LNCaP clone FGC (cell line): ENCODE measurements around the gene PPM1D.

Source experiments
- DNase-seq: peaks from one replicate; pipeline ENCODE4 v3.0.0-alpha.2; 2011; ENCODE audit warnings: low read depth
- H3K4me3 ChIP-seq: 2 replicates; pipeline ENCODE4 v1.5.1; 2011; ENCODE audit warnings: mild to moderate bottlenecking, low read depth, low read length, control low read depth
- TF ChIP-seq, protein P1 (sequence below): IDR thresholded peaks from 2 replicates; pipeline ENCODE4 v1.5.1; 2012; ENCODE audit warnings: mild to moderate bottlenecking; ENCODE audit not compliant: control insufficient read depth, insufficient read depth; ENCODE audit errors: extremely low read depth

The PPM1D gene

DNA sequence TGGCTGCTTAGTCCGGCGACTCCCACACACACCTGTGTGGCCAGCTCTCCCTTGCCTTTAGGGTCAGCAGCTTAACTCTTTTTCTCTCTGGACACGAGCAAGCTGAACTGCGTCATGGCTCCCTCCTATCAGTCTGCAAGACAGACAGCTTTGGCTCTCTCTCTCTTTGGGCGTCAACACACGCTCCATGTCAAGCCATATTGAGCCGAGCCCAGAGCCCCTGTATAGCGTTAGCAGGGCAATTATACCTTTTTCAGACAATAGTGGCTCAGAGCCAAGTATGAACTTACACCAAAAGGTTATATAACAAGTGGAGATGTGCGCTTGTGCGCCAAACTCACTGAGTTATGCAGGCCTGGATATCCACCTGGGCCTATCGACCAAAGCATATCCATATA, 39.1 kb upstream of the PPM1D start:
- no peak overlapping the region for H3K4me3 ChIP-seq
- TF ChIP-seq, protein P1, sequence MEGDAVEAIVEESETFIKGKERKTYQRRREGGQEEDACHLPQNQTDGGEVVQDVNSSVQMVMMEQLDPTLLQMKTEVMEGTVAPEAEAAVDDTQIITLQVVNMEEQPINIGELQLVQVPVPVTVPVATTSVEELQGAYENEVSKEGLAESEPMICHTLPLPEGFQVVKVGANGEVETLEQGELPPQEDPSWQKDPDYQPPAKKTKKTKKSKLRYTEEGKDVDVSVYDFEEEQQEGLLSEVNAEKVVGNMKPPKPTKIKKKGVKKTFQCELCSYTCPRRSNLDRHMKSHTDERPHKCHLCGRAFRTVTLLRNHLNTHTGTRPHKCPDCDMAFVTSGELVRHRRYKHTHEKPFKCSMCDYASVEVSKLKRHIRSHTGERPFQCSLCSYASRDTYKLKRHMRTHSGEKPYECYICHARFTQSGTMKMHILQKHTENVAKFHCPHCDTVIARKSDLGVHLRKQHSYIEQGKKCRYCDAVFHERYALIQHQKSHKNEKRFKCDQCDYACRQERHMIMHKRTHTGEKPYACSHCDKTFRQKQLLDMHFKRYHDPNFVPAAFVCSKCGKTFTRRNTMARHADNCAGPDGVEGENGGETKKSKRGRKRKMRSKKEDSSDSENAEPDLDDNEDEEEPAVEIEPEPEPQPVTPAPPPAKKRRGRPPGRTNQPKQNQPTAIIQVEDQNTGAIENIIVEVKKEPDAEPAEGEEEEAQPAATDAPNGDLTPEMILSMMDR, result no peak
- no peak for DNase-seq

DNA sequence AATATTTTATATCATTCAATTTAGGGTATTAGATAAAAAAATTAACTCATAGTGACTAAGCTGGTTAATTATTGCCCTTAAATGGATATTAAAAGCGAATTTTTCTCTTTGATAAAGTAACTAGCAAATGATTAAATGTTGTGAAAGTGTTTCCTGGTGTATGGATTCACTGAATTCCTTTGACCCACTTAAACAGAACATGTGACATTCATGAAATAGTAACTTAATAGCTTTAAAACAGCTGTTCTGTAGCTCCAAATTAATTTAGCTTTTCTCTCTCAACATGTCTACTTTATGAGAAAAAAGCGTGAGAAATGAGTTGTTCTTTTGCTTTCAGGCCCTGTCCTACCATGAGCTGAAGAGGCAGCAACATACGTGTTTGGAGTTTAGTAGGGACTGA, 37.6 kb upstream of the PPM1D start:
- TF ChIP-seq, protein P1, result no peak
- no peak overlapping the region for H3K4me3 ChIP-seq
- no peak for DNase-seq

DNA sequence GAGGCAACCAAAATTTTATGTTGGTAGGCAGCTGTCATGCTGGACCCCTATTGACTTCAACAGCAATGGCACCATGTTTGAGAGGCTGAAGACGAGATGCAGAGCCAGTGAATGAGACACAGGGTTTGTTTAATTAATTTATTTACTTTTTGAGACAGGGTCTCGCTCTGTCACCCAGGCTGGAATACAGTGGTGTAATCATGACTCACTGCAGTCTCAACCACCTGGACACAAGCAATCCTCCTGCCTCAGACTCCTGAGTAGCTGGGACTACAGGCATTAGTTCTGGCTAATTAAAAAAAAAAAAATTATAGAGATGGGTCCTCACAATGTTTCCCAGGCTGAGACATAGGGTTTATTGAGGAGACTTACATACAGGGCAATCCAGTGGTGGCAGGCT, 36.2 kb upstream of the PPM1D start:
- H3K4me3 ChIP-seq, result no peak overlapping the region
- TF ChIP-seq, protein P1, result no peak
- no peak for DNase-seq

DNA sequence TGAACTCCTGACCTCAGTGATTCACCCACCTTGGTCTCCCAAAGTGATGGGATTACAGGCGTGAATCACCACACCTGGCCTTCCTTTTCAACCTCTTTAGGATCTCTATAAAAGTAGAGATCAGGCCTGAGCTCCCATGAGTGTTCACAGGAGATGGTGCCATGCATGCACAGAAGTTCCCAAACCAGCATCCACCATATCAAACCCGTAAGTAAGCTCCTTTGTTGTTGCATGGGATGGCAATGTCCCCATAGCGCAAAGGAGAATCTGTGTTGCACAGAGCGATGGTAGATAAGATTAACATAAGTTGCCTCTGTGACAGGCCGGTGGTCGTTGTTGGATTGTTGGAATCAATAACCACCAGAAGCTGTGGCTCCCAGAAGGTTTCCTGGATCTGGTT, 34.8 kb upstream of the PPM1D start:
- TF ChIP-seq, protein P1, result no peak
- no peak for DNase-seq
- no peak overlapping the region for H3K4me3 ChIP-seq

DNA sequence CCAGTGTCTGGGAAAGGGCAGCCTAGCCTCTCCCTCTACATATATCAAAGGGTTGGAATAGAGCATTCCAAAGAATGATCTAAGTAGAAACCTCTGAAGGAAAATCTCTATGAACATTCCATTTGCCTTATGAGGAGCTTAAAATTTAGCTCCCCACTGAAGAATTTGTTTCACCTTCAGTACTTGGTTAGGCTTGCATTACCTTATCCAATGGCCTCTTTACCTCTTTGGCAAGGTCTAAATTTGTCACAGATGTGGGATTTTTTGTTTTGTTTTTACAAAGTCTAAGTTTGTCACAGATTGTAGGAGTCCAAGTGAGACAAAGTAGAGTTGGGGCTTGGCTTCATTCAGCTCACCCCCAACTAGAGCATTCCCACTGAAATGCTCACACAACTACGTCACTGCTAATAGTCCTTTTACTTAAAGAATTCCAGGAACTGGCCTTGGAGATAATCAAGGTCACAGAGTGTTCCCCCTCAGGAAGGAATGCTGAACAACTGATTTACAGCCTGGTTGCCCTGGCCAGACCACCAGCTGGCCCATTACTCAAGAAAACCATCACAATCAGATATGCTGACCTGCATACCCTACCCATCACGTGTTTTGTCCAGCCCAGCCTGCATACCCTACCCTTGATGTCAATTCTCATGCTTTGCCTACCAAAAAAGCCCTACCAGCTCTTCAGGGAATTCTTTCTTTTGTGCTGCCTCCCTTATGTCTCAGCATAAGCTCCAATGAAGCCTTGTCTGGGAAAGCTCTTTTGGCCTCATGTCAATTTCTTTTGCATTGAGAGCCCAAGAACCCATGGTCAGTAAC, 26.5 kb upstream of the PPM1D start:
- TF ChIP-seq, protein P1, result no peak
- no peak for DNase-seq
- no peak overlapping the region for H3K4me3 ChIP-seq

DNA sequence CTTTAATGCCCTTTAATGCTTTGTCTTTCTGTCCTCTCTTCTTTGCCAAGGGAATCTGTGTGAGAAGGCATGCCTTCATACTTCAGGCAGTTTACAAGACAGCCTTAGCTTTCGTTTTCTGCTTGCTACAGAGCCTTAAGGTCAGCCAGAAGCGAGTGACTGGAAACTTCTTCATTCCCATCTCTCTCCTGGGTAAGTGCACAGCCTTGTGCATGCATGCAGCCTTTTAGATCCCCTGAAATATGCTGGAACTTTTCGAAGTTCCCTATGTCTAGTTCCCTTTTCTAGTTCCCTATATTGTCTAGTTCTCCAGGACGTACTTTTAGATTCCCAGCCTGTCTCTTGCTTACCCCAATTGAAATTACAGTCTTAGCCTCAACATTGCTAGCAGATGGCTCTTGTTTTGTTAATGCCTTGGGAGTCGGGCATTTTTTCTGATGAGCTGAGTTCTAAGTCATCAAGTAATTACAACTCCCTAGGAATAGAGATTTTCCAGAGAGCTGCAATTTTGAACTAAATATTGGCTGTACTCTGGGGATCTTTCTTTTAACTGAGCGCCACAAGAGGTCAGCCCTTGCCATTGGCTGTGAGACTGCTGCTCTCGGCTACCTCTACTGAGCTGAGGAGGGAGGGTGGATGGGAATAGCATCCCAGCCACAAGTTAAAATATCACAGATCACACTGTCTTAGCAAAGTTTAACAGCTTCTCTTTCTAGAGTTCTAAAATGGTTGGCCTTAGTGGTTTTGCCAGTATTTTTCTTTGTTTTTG, 22.7 kb upstream of the PPM1D start:
- DNase-seq, result no peak
- TF ChIP-seq, protein P1, result 0 out of 2 replicates have a peak, but pooled peaks have one; percentile 25
- 0 out of 2 replicates have a peak overlapping the region, but pooled peaks have one; percentile 10 for H3K4me3 ChIP-seq
